ENCODE results near the gene PRUNE1.

The PRUNE1 gene

GRCh38 chr1:151049458-151049857 lies 41.2 kb downstream of the PRUNE1 start:
- H3K9me3 ChIP-seq (ENCODE audit: control insufficient read depth, insufficient read depth, low read length): no peaks in the 10 kb centered on the region
- H3K27me3 ChIP-seq (ENCODE audit: control insufficient read depth, insufficient read depth, low read length): no peaks in the 10 kb centered on the region
- no peak for DNase-seq (ENCODE audit: low read depth, low spot score)
- WGBS (ENCODE audit: insufficient coverage, insufficient read length): no CpG with 5 or more reads among the region's 5 CpGs
- peaks cover 11% of the 10 kb centered on the region; the same call in 1 of the 2 replicates for H3K36me3 ChIP-seq (ENCODE audit: control insufficient read depth, insufficient read depth, low read length)
- H3K27ac ChIP-seq (ENCODE audit: low read length): no peak overlapping the region
- H3K4me1 ChIP-seq (ENCODE audit: control insufficient read depth, insufficient read depth, low read length): no peaks in the 10 kb centered on the region
- H3K4me3 ChIP-seq (ENCODE audit: low read length): no peak overlapping the region

DNA sequence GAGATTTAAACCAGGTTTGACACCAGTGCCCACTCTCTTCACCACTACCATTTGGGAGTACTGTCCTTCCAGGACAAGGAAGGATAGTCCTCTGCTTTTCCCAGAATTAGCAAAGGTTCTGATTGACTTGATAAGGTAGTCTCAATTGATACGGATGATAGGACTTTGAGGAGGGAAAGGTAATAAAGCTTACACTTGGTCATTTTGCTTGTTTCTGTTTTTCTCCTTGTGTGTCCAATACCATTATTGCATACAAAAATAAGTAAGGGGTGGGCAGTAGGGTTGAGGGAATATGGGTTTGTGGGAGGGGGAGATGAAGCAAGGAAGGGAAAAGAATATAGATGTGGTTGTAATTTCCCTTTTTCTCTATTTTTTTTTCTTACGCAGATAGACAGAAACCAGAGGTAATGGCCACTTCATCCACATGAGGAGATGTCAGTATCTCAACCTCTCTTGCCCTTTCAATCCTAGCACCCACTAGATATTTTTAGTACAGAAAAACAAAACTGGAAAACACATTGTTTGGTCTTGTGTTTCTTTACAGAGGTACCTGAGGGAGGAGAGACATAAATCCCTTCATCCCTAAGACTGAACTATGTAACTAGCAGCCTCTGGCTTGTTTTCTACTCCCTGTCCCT lies 41.9 kb downstream of the PRUNE1 start:
- no peak for DNase-seq (ENCODE audit: low read depth, low spot score)
- H3K27ac ChIP-seq (ENCODE audit: low read length): no peak overlapping the region
- no peaks in the 10 kb centered on the region for H3K9me3 ChIP-seq (ENCODE audit: control insufficient read depth, insufficient read depth, low read length)
- no peaks in the 10 kb centered on the region for H3K27me3 ChIP-seq (ENCODE audit: control insufficient read depth, insufficient read depth, low read length)
- no CpG with 5 or more reads among the region's 2 CpGs for WGBS (ENCODE audit: insufficient coverage, insufficient read length)
- H3K4me1 ChIP-seq (ENCODE audit: control insufficient read depth, insufficient read depth, low read length): no peaks in the 10 kb centered on the region
- H3K4me3 ChIP-seq (ENCODE audit: low read length): no peak overlapping the region
- H3K36me3 ChIP-seq (ENCODE audit: control insufficient read depth, insufficient read depth, low read length): peaks cover 16% of the 10 kb centered on the region; the same call in 1 of the 2 replicates

- no peaks in the 10 kb centered on the region for H3K9me3 ChIP-seq (ENCODE audit: control insufficient read depth, insufficient read depth, low read length)
- no peak overlapping the region for H3K27ac ChIP-seq (ENCODE audit: low read length)
- no peaks in the 10 kb centered on the region for H3K4me1 ChIP-seq (ENCODE audit: control insufficient read depth, insufficient read depth, low read length)
- no peaks in the 10 kb centered on the region for H3K27me3 ChIP-seq (ENCODE audit: control insufficient read depth, insufficient read depth, low read length)
- WGBS (ENCODE audit: insufficient coverage, insufficient read length): no CpG with 5 or more reads among the region's 2 CpGs
- H3K4me3 ChIP-seq (ENCODE audit: low read length): no peak overlapping the region
- no peak for DNase-seq (ENCODE audit: low read depth, low spot score)
- peaks cover 24% of the 10 kb centered on the region; the same call in 1 of the 2 replicates for H3K36me3 ChIP-seq (ENCODE audit: control insufficient read depth, insufficient read depth, low read length)
Measured at GRCh38 chr1:151051356-151052009, 43.2 kb downstream of the PRUNE1 start.

GRCh38 chr1:151054971-151055547 lies 46.8 kb downstream of the PRUNE1 start:
- Histone ChIP-seq H3K4me1 (ENCODE audit: control insufficient read depth, insufficient read depth, low read length) (peaks cover 1% of the 10 kb centered on the region; the same call in 1 of the 2 replicates), H3K4me3 (ENCODE audit: low read length) (no peak overlapping the region), H3K27me3 (ENCODE audit: control insufficient read depth, insufficient read depth, low read length) (no peaks in the 10 kb centered on the region), H3K27ac (ENCODE audit: low read length) (no peak overlapping the region), H3K36me3 (ENCODE audit: control insufficient read depth, insufficient read depth, low read length) (peaks cover 27% of the 10 kb centered on the region; the same call in 1 of the 2 replicates), H3K9me3 (ENCODE audit: control insufficient read depth, insufficient read depth, low read length) (no peaks in the 10 kb centered on the region)
- WGBS (ENCODE audit: insufficient coverage, insufficient read length): no CpG with 5 or more reads among the region's 4 CpGs
- no peak for DNase-seq (ENCODE audit: low read depth, low spot score)

DNA sequence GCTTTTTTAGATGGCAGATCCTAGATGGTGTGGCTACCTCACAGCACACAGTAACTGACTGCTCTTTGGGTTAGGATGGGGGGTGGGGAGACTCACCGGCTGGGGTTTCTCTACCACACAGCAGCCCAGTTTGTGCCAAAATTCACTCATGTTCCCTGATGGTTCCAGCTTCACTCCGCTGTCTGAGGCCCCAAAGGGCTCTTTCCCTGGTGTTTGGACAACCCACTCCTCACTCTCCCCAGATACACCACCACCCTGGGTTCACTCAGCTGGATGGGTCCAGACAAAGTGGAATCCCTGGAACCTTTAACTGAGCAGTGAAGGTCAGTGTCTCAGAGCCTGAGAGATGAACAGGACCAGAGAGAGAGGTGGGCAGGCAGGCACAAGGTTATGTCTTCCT lies 47.3 kb downstream of the PRUNE1 start:
- Histone ChIP-seq H3K27me3 (ENCODE audit: control insufficient read depth, insufficient read depth, low read length) (no peaks in the 10 kb centered on the region), H3K36me3 (ENCODE audit: control insufficient read depth, insufficient read depth, low read length) (peaks cover 27% of the 10 kb centered on the region; the same call in 1 of the 2 replicates), H3K4me1 (ENCODE audit: control insufficient read depth, insufficient read depth, low read length) (peaks cover 1% of the 10 kb centered on the region; the same call in 1 of the 2 replicates), H3K4me3 (ENCODE audit: low read length) (no peak overlapping the region), H3K27ac (ENCODE audit: low read length) (no peak overlapping the region), H3K9me3 (ENCODE audit: control insufficient read depth, insufficient read depth, low read length) (no peaks in the 10 kb centered on the region)
- DNase-seq (ENCODE audit: low read depth, low spot score): no peak
- WGBS (ENCODE audit: insufficient coverage, insufficient read length): no CpG with 5 or more reads among the region's 2 CpGs

- Histone ChIP-seq H3K27ac (ENCODE audit: low read length) (no peak overlapping the region), H3K27me3 (ENCODE audit: control insufficient read depth, insufficient read depth, low read length) (no peaks in the 10 kb centered on the region), H3K4me3 (ENCODE audit: low read length) (no peak overlapping the region), H3K4me1 (ENCODE audit: control insufficient read depth, insufficient read depth, low read length) (peaks cover 1% of the 10 kb centered on the region; the same call in 1 of the 2 replicates), H3K9me3 (ENCODE audit: control insufficient read depth, insufficient read depth, low read length) (no peaks in the 10 kb centered on the region), H3K36me3 (ENCODE audit: control insufficient read depth, insufficient read depth, low read length) (peaks cover 27% of the 10 kb centered on the region; the same call in 1 of the 2 replicates)
- no CpG with 5 or more reads among the region's 2 CpGs for WGBS (ENCODE audit: insufficient coverage, insufficient read length)
- no peak for DNase-seq (ENCODE audit: low read depth, low spot score)
Measured at GRCh38 chr1:151056149-151056548, 47.9 kb downstream of the PRUNE1 start.

- Histone ChIP-seq H3K36me3 (ENCODE audit: control insufficient read depth, insufficient read depth, low read length) (peaks cover 22% of the 10 kb centered on the region; the same call in 1 of the 2 replicates), H3K9me3 (ENCODE audit: control insufficient read depth, insufficient read depth, low read length) (no peaks in the 10 kb centered on the region), H3K27ac (ENCODE audit: low read length) (no peak overlapping the region), H3K4me1 (ENCODE audit: control insufficient read depth, insufficient read depth, low read length) (peaks cover 1% of the 10 kb centered on the region; the same call in 1 of the 2 replicates), H3K4me3 (ENCODE audit: low read length) (peak overlapping the region; percentile 97), H3K27me3 (ENCODE audit: control insufficient read depth, insufficient read depth, low read length) (no peaks in the 10 kb centered on the region)
- WGBS (ENCODE audit: insufficient coverage, insufficient read length): no CpG with 5 or more reads among the region's 10 CpGs
- DNase-seq (ENCODE audit: low read depth, low spot score): no peak
Measured at GRCh38 chr1:151058692-151059091, 50.4 kb downstream of the PRUNE1 start.

GRCh38 chr1:151059109-151060006 lies 51.1 kb downstream of the PRUNE1 start, which contains the start of gene CDC42SE1:
TSS of gene CDC42SE1 (minus strand) at chr1:151059622. CDS start at chr1:151055730, 3,892 bp downstream.
- WGBS (ENCODE audit: insufficient coverage, insufficient read length): no CpG with 5 or more reads among the region's 58 CpGs
- Histone ChIP-seq H3K9me3 (ENCODE audit: control insufficient read depth, insufficient read depth, low read length) (no peaks in the 10 kb centered on the region), H3K4me3 (ENCODE audit: low read length) (peak within 1 kb of the TSS; percentile 97), H3K27ac (ENCODE audit: low read length) (no peak within 1 kb of the TSS), H3K27me3 (ENCODE audit: control insufficient read depth, insufficient read depth, low read length) (no peaks in the 10 kb centered on the region), H3K36me3 (ENCODE audit: control insufficient read depth, insufficient read depth, low read length) (peaks cover 16% of the 10 kb centered on the region; the same call in 1 of the 2 replicates), H3K4me1 (ENCODE audit: control insufficient read depth, insufficient read depth, low read length) (peaks cover 1% of the 10 kb centered on the region; the same call in 1 of the 2 replicates)
- no peak for DNase-seq (ENCODE audit: low read depth, low spot score)

DNA sequence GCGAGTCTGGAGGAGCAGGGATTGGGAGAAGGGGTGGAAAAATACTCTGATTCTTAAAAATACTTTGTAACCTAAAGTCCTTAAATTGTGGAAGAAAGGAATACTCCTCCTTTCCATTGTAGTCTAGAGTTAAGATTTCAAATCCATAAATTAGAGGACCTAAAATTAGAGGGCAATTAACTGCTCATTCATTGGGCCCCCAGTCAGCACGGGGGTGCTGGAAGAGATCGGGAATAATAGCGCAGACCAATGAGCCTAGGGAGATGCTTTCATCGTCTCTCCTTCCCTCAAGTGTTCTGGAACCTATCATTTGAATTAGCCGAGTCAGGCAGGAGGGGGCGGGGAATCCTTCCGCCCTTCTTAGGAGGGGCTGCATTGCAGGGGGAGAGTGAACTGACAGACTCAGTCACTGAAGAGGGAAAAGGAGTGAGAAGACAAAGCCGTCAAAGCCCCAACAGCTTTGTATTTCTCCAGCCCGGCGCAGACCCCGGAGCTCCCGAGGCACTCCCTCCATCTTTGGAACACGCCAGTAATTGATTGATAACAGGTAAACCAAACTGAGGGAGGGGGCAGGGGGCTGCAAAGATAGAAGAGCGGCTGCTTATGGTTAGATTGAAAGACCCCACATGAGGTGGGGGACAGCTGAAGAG lies 51.9 kb downstream of the PRUNE1 start, which contains the start of gene MLLT11:
Gene MLLT11 (plus strand): TSS at position 391 of the 650 bp plus-strand sequence. CDS start 6,828 bp downstream, outside the sequence.
- no CpG with 5 or more reads among the region's 15 CpGs for WGBS (ENCODE audit: insufficient coverage, insufficient read length)
- H3K4me1 ChIP-seq (ENCODE audit: control insufficient read depth, insufficient read depth, low read length): peaks cover 1% of the 10 kb centered on the region; the same call in 1 of the 2 replicates
- no peak within 1 kb of the TSS for H3K27ac ChIP-seq (ENCODE audit: low read length)
- peaks cover 11% of the 10 kb centered on the region; the same call in 1 of the 2 replicates for H3K36me3 ChIP-seq (ENCODE audit: control insufficient read depth, insufficient read depth, low read length)
- no peaks in the 10 kb centered on the region for H3K27me3 ChIP-seq (ENCODE audit: control insufficient read depth, insufficient read depth, low read length)
- peak within 1 kb of the TSS; percentile 97 for H3K4me3 ChIP-seq (ENCODE audit: low read length)
- no peak for DNase-seq (ENCODE audit: low read depth, low spot score)
- H3K9me3 ChIP-seq (ENCODE audit: control insufficient read depth, insufficient read depth, low read length): no peaks in the 10 kb centered on the region

Data from iPS DF 6.9 (cell line).